ENCODE measurements around the gene FEZ2. TPM values are rescaled to one million over a fixed set of nuclear protein-coding genes. Genes with fewer than 3 reads are reported as not detected.
A peak's percentile ranks its signal among the peaks of the same experiment; 100 is the strongest.

Gene FEZ2
- total and polyA plus RNA-seq, 2 of the 13 experiments (the other 11 are each of a cell fraction or from before 2014, with no cell fraction given) = 42.5 to 59.1 TPM

- no peak for TF ChIP-seq ZFP91 (CRISPR knock-in tag; IDR thresholded peaks at IDR 0.05; ENCODE audit: borderline replicate concordance)
- no peak for TF ChIP-seq ZNF296 (CRISPR knock-in tag; conservative IDR thresholded peaks at IDR 0.05)
- no peak for TF ChIP-seq ZSCAN29 (CRISPR knock-in tag; conservative IDR thresholded peaks at IDR 0.05)
Measured at GRCh38 chr2:36545871-36546416, 52.0 kb downstream of the FEZ2 start (continued).

GRCh38 chr2:36544638-36545338, 53.2 kb downstream of the FEZ2 start:
- 94% methylated on average over 6 of the region's 6 CpGs for WGBS (ENCODE audit: low lambda C conversion rate)
- no TSS peak for BruUV-seq (replicated peaks)
- TF ChIP-seq STAG1 (CRISPR knock-in tag; IDR thresholded peaks at IDR 0.05) = 0 out of 2 replicates have a peak, but pooled peaks have one; percentile 11
- no peak for TF ChIP-seq ZNF124 (CRISPR knock-in tag; IDR thresholded peaks at IDR 0.05)
- H3K4me2 ChIP-seq (ENCODE audit: low read depth, low read length) = no peak overlapping the region
- no peaks in the 10 kb centered on the region for H3K9me3 ChIP-seq (ENCODE audit: low read length)
- no peaks in the 10 kb centered on the region for H4K20me1 ChIP-seq (ENCODE audit: insufficient read depth, low read length)
- FAIRE-seq (no peak), ATAC-seq (peak; percentile 32; the same call in 1 of the 3 replicates), DNase-seq (ENCODE audit: low spot score) (no peak)
- no peak overlapping the region for H3K9ac ChIP-seq (ENCODE audit: insufficient read depth, low read depth, low read length)
- intact Hi-C loops (cut with micrococcal nuclease; ENCODE audit: unreplicated experiment) = loop anchor here (5.0 kb wide), 1 partner anchor 118 kb away; no protein-coding TSS in a partner anchor
- no peaks in the 10 kb centered on the region for H3K79me2 ChIP-seq (ENCODE audit: insufficient read depth, low read length)
- CTCF ChIA-PET (ENCODE audit: low intra/inter-chr PET ratio, low total read pairs) = no interaction called here
- no peaks in the 10 kb centered on the region for H3K27me3 ChIP-seq (ENCODE audit: control insufficient read depth in 1 of 2, insufficient read depth in 2 of 2, low read length in 2 of 2)
- H3K4me1 ChIP-seq (ENCODE audit: insufficient read depth, low read length) = no peaks in the 10 kb centered on the region
- H3K27ac ChIP-seq (ENCODE audit: extremely low read length, insufficient read depth, low read length) = no peak overlapping the region
- H2AFZ ChIP-seq (ENCODE audit: low read length) = no peak overlapping the region
- POLR2A ChIA-PET = no interaction called here
- no peak overlapping the region for H3K4me3 ChIP-seq (replicated peaks in 1 of 3; ENCODE audit: insufficient read depth in 1 of 3, low read depth in 2 of 3, low read length in 3 of 3)
- in situ Hi-C loops (cut with HindIII; ENCODE audit: extremely low pct_ligation_motif_present, low pct_unique_long_range_greater_than_20kb) = loop anchor here (10.0 kb wide), 1 partner anchor 120 kb away; no protein-coding TSS in a partner anchor
- H3K36me3 ChIP-seq (replicated peaks in 1 of 2; ENCODE audit: control insufficient read depth in 1 of 2, insufficient read depth in 2 of 2, low read length in 2 of 2) = peaks cover 23 to 76% of the 10 kb centered on the region in 2 experiments
